Stimulated activated CD8-positive, alpha-beta memory T cell treated with anti-CD3 and anti-CD28 coated beads, Interleukin-2, amount 100 ng/mL, for 1 hour (primary cell): ENCODE results near the gene BCL2L1.

Source experiments
- DNase-seq, 2 donors: peaks; one replicate each; pipeline ENCODE4 v3.0.0-alpha.2; 2020; ENCODE audit warnings: low read depth in 2 of 2

BCL2L1 gene

DNA sequence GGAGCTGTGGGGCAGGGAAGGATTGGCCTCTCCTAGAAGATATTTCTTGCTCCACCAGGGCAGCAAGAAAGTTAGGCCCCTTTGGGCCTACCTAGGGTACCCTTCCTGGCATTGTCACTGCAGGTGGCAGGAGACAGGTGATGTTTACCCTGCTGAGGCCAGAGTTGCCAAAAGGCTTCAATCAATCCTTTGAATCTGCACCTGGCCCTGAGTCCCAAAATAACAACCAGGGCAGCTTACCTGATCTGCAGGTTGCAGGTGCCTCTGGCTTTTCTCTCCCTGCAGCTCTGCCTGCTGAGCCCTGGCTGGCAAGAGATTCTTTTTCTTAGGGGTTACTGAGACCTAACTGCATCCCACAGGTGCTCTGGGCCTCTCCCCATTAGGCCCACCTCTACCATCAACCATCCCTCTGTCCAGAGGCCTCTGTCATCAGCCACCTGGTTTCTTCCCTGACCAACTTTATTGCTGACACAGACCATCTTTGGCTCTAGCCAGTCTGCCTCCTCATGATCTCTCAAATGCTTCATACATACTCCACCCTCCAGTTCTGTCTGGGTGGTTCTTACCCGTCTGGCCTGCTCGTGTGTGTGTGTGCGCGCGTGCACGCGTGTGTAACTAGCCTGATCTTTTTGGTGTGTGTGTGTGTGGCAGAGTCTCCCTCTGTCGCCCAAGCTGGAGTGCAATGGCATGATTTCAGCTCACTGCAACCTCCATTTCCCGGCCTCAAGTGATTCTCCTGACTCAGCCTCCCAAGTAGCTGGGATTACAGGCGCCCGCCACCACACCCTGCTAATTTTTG lies 13.7 kb downstream of the BCL2L1 start:
- no peak for DNase-seq

- no peak for DNase-seq
Measured at GRCh38 chr20:31707994-31708735, 14.5 kb downstream of the BCL2L1 start.

DNA sequence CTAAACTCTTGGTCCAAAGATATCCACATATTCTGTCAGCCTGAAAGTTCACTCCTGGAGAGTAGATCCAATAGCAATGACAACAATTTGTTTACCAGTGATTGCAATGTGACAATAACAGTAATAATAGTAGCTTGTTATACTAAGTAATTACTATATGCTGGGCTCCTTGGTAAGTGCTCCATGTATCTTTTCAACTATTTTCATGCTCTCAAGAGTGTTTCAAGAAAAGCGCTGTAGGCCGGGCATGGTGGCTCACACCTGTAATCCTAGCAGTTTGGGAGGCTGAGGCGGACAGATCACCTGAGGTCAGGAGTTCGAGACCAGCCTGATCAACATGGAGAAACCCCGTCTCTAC lies 15.4 kb downstream of the BCL2L1 start:
- no peak for DNase-seq

DNA sequence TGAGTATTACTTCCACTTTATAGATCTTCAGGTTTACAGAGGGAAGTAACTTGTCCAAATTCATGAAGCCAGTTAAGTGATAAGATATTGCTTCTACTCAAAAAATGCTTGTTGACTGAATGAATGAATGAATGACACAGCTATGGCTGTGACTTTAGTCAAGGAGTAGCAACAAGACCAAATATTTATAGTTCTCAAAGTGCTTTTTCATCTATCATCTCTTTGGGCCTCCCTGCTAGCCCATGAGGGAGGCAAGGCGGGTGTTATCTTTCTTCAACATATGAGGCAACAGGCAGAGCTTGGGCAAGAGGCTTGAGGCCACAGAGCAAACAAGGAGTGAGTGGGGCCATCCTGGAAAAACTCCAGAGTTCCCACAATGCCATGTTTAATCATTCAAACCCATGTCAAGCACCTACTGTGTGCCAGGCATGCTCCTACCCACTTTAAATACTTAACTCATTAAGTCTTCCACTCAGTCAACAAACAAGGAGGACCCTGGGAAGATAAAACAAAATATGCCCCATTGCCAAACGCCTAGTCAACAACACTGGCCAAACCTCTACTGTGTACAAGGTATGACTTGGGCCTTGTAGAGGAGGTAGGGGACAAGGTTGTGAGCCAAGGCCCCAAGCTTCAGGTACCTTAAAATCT lies 15.9 kb downstream of the BCL2L1 start:
- DNase-seq = no peak

GRCh38 chr20:31705598-31706597 lies 16.8 kb downstream of the BCL2L1 start:
- no peak for DNase-seq

- no peak for DNase-seq
Measured at GRCh38 chr20:31705191-31705590, 17.5 kb downstream of the BCL2L1 start.

- no peak for DNase-seq
Measured at GRCh38 chr20:31704225-31705119, 18.2 kb downstream of the BCL2L1 start.

DNA sequence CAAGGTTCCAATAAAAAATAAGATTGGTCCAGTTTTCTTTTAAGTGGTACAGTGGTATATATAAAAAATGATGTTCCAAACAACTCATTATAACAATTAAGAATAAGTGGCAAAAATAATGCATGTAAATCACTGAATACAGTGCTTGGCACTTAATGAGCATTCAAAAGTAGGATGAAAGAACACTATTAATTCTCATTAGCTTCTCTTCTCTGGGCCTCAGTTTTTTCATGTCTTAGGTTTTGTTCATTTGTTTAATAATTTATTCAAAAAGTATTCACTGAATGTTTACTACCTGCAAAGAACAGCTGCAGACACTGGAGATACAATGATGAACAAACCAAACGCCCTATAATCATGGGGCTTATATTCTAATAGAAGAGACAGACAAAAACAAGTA lies 21.1 kb downstream of the BCL2L1 start:
- no peak for DNase-seq

DNA sequence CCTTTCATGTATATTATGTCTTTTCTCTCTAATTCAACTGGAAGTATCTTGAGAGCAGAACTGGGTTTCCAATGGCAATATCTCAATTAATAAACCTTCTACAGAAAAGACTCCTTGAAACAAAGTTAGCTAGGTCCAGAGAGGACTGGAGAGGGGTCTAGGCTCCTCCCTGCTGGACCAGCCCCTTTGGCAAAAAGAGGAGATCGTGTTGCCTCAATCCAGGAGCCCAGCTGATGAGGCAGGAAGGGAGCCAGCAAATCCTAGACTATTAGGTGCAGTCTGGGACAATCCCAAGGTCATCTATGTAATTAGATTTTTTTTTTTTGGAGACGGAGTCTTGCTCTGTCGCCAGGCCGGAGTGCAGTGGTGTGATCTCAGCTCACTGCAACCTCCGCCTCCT lies 21.9 kb downstream of the BCL2L1 start:
- no peak for DNase-seq

DNA sequence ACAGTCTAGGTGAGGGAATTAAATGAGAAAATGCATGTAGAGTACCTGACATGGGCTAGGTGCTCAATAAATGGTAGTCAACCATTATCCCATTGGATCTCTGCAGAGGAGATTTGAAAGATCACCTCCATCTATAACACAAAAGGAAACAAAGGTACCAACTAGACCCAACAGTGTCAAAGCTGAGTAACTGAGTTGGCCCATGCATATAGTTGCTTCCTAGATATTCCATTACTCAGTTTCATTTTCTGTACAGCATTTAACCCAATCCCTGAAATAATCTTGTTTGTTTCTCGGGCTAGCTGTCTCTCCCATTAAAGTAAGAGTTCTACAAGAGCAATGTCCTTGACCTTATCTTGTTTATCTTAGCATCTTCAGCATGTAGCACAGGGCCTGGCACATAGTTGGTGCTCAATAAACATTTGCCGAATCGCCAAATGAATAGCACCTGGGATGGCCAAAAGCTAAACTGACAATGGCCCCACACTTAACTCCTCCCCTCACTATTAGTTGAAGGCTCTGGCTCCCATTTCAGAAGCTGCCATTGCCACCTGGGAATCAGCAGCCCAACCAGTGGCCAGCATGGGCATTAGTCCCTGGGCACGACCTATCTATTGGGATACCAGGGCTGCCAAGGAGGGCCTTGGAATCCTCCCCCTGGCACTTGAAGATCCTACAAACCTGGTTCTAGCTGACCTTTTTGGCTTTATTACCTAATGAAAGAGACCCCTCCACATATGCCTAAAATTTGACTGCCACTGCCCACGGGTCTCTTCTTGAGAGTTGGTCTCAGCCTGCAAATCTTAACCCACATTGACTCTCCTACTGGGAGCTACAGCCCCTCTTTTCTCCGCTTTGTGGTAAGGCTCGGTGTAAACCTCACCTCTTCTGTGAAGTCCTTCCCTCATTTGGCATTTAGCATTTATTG lies 22.6 kb downstream of the BCL2L1 start:
- no peak for DNase-seq

DNA sequence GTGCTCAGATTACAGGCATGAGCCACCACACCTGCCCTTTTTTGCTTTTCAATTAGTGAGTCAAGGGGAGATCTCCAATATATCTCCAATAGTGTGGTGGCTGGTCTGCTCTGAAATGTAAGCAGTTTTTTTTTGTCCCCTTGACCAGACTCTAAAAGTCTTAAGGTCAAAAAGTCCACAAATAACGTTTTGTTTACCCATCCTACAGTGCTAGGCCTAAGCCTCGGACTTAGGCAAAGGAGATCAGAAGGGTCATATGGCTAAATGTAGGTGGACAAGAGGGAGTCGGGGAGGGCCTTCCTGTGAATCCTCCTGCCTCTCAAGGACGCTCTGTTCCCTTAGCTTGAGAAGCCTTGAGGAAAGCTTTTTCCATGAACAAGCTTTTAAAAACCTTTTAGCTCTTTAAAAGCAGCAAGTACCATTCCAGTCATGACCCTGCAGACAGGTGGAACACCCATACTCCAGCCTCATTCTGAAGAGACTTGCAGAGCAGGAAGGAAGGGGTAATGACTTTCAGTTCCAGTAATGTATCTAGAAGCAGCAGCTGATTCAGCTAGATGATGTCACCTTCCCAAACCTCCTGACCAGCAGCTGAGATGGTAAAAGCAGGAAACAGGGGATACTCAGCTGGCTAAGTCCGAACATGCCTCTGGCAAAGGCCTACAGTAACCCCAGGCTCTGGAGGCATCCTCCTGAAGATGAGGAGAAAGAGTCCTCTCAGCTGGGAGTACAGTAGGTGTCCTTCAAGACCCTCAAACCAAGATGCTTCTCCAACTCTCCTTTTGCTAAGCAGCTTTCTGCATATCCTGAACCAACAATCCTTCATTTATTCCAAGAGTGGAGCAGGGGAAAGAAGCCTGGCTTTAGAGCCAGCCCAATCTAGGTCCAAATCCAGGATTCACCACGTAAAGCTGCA lies 23.6 kb downstream of the BCL2L1 start:
- DNase-seq = no peak

DNA sequence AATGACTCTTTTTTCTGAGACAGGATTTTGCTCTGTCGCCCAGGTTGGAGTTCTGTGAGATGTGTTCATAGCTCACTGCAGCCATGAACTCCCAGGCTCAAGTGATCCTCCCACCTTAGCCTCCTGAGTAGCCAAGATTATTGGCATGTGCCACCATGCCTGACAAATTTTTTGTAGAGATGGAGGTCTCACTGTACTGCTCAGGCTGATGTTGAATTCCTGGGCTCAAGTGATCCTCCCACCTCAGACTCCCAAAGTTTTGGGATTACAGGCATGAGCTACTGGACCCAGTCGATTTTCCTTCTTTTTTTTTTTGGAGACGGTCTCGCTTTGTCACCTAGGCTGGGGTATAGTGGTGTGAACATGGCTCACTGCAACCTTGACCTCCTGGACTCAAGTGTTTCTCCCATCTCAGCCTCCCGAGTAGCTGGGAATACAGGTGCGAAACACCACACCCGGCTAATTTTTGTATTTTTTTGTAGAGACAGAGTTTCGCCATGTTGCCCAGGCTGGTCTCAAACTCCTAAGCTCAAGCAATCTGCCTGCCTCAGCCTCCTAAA lies 24.3 kb downstream of the BCL2L1 start:
- no peak for DNase-seq

GRCh38 chr20:31695849-31696804 lies 26.5 kb downstream of the BCL2L1 start:
- DNase-seq = no peak

GRCh38 chr20:31694842-31695593 lies 27.6 kb downstream of the BCL2L1 start:
- no peak for DNase-seq

DNA sequence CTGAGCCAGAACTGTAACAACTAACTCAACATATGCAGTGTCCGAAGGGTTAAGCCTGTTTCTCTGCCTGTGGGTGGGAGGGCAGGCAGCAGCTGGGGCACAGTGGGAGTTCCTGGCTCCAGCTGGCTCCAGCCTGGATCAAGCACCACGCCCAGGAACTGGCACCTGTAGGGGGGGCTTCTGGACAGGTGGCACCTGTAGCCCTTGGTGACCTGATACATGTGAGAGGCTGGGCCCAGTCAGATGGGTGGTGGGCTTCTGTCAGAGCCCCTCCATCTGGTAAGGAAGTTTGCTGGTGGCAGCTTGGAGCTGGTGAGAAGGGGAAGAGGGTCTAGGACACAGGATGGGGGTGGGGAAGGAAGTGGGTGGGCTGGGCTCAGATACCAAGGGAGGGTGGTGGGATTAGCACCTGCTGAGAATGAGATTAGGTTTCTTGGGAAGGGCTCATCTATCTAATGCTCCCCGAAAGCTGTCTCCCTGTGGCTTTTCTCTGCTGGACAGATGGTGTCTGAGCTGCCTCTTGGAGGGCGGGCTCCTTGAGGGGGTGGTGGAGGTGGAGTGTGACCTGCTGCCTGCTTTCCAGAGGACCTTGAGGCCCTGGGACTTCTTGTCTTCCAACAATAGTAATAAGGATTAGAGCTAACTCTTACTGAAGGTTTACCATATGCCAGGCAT lies 28.5 kb downstream of the BCL2L1 start:
- no peak for DNase-seq

- DNase-seq = no peak
Measured at GRCh38 chr20:31693402-31693801, 29.3 kb downstream of the BCL2L1 start.
